Thyroid gland (tissue), 4 donors: ENCODE data around the gene SCYL1. TPM values are rescaled to one million over a fixed set of nuclear protein-coding genes. Genes with fewer than 3 reads are reported as not detected.

ENCODE experiments used
- DNase-seq, 2 donors: peaks; one replicate each; pipeline ENCODE4 v3.0.0-alpha.2; 2019
- H3K27ac ChIP-seq, 3 donors: fragments of 200-600 bp; sonication (generic); 1 replicate in 2 of 3; 2 replicates in 1 of 3; pipeline ENCODE4 v1.5.1; 2016 to 2019; ENCODE audit warnings: mild to moderate bottlenecking in 1 of 3, moderate library complexity in 1 of 3
- H3K27me3 ChIP-seq: fragments of 200-600 bp; sonication (generic); one replicate; pipeline ENCODE4 v1.5.1; 2019
- H3K36me3 ChIP-seq, 2 donors: fragments of 200-600 bp; sonication (generic); one replicate each; pipeline ENCODE4 v1.5.1; 2016 to 2019
- H3K4me1 ChIP-seq, 2 donors: fragments of 200-600 bp; sonication (generic); one replicate each; pipeline ENCODE4 v1.5.1; 2017 to 2019
- H3K4me3 ChIP-seq, 3 donors: fragments of 200-600 bp; sonication (generic); replicated peaks in 1 of 3; 1 replicate in 2 of 3; 2 replicates in 1 of 3; pipeline ENCODE4 v1.5.1; 2016; ENCODE audit warnings: mild to moderate bottlenecking in 1 of 3
- H3K9me3 ChIP-seq: fragments of 200-600 bp; sonication (generic); one replicate; pipeline ENCODE4 v1.5.1; 2017
- POLR2A ChIP-seq, 2 donors: fragments of 450-650 bp; IDR thresholded peaks; one replicate each; pipeline ENCODE4 v1.6.1; 2017; ENCODE audit warnings: antibody characterized with exemption in 2 of 2, mild to moderate bottlenecking in 2 of 2, moderate library complexity in 1 of 2
- WGBS, 2 donors: methylation state at CpG; one replicate each; pipeline ENCODE4 v1.1.5; 2017; 5-methylcytosine and 5-hydroxymethylcytosine counted together
- intact Hi-C: fragments of 100-400 bp; cut with DNase I; formaldehyde crosslinking; loops from one replicate; pipeline ENCODE4 v1.15.1; 2023
- total RNA-seq, 4 donors: library from RNA; depleted of rRNA; stranded (reverse); fragments of >200 nt; gene quantifications; one replicate each; pipeline ENCODE4 v1.2.3, GENCODE V29; 2016
- TF ChIP-seq, protein P1 (sequence below), 6 experiments: fragments of 200-600 bp in 3 of 6; fragments of 450-650 bp in 3 of 6; sonication (generic) in 3 of 6; IDR thresholded peaks; one replicate each; pipeline ENCODE4 v1.5.1; 2016 to 2019; ENCODE audit warnings: antibody characterized with exemption in 6 of 6, mild to moderate bottlenecking in 2 of 6, inconsistent platforms in 1 of 6, moderate library complexity in 1 of 6

The SCYL1 gene
- total RNA-seq, 4 donors from 2014 or later = 99.8 to 122 (median 116) TPM

DNA sequence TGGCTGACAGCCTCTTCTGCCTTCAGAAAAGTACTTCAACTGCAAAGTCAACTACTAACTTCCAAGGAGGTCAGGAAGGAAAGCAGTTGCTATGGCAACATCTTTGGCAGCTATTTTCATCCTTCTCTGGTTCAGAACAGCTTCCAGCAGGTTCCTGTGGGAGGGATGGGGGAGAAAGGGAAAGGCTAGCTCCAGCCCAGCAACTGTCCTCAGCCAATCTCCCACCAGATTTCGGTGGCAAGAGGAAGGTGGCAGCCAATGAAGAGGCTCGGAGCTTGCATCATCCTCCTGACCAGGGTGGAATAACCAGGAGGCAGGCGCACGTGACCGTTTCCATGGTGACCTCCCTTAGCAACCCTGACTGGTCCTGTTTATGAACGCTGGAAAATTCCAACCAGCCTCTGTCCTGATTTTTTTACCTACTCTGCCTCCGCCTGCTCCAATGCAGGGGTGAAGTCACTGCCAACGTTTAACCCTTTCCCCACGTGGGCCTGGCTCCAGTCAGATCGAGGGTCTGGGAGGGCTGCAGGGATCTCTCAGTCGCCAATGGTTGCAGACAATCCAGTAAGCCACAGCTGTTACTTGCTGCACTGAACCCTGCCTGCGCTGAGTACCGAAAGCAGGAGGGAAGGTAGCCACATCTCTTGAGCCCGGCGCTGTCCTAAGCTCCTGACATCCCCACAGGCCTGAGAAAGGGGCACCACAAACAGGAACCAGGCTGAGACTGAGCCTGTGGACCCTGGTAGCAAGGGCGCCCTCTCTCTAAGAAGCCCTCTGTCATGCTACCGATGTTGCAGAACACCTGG is 37.2 kb upstream of the SCYL1 start:
- peak in 1 of 2 donors; percentile 58 for TF ChIP-seq POLR2A (IDR thresholded peaks at IDR 0.05)
- TF ChIP-seq, protein P1, sequence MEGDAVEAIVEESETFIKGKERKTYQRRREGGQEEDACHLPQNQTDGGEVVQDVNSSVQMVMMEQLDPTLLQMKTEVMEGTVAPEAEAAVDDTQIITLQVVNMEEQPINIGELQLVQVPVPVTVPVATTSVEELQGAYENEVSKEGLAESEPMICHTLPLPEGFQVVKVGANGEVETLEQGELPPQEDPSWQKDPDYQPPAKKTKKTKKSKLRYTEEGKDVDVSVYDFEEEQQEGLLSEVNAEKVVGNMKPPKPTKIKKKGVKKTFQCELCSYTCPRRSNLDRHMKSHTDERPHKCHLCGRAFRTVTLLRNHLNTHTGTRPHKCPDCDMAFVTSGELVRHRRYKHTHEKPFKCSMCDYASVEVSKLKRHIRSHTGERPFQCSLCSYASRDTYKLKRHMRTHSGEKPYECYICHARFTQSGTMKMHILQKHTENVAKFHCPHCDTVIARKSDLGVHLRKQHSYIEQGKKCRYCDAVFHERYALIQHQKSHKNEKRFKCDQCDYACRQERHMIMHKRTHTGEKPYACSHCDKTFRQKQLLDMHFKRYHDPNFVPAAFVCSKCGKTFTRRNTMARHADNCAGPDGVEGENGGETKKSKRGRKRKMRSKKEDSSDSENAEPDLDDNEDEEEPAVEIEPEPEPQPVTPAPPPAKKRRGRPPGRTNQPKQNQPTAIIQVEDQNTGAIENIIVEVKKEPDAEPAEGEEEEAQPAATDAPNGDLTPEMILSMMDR (IDR thresholded peaks at IDR 0.05) = peak in 1 of 6 experiments; percentile 27
- H3K4me1 ChIP-seq = peaks cover 70 to 74% of the 10 kb centered on the region in 2 donors

DNA sequence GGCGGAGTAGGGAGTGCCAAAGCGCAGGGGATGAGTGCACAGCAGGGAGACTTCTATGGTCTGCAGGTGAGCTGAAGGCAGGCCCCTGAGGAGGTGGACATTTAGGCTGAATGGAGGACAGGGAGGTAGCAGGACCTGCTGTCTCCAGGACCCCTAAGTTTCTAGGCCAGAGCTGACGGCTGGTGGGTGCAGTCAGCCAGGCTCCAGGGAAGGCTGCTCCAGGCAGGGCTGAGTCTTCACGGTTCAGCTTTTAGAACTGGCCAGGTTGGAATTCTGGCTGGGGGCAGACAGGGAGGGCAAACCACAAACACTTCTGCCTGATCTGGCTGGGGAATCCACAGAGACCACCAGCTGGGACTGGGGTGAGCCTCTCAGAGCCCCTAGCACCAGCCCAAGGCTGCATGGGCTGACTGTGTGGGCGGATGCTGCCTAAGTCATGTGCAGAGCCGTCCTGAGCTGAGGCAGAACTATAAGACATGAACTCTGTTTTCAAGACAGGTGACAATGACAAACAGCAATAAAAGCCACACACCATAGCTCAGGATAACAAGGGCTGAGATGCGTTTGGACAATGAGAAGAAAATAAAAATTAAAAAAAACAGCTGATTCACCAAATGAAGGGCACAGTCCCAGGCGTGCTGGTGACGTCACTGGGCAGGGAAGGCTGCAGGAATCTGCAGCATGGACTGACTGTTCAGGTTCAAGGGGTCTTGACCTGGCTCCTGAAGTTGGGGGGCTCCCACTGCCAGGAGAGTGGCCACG is 36.4 kb upstream of the SCYL1 start:
- peak; percentile 63 to 66 for DNase-seq
- H3K4me3 ChIP-seq = peak overlapping the region in 1 of 3 donors; percentile 16
- H3K36me3 ChIP-seq = no peaks in the 10 kb centered on the region

More for the DNA sequence above, 37.2 kb upstream of the SCYL1 start:
- peak overlapping the region in 1 of 3 donors; percentile 16 for H3K4me3 ChIP-seq
- intact Hi-C loops = no loop called here
- H3K27me3 ChIP-seq = no peaks in the 10 kb centered on the region
- no peaks in the 10 kb centered on the region for H3K9me3 ChIP-seq
- WGBS, 2 donors = 3 to 7% methylated on average over 12 to 17 of the region's 17 CpGs
- DNase-seq = peak; percentile 100
- H3K36me3 ChIP-seq = no peaks in the 10 kb centered on the region
- H3K27ac ChIP-seq = peak overlapping the region; percentile 98 to 100 (median 99)

DNA sequence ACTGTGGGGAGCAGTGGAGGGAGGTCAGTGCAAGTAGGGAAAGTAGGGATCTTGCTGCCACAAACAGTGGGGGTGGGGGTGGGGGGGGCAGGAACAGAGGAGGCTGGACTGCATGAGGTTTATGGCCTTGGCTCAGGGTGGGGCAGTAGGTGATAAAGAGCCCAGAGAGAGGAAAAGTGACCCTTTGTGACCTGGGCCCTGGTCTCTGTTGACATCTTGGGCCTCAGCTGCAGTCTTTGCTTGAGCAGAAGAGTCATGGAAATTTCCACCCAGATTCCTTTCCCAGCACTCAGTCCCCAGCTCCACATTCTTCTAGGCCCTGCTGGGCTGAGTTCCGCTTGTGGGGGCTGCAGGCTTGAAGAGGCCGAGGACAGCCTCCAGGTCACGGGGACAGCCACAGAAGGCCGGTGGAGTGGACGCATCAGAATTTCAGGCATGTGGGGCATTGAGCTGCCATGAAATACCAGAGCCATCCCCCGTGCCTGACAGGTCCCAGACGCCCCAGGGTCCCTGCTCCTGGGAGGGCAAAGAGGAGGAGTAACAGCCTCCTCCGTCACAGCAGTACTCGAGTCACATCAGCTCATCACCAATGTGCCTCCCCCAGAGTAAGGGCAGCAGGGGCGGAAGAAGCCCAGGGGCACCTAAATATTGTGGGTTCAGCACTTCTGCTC is 35.7 kb upstream of the SCYL1 start:
- TF ChIP-seq, protein P1 (IDR thresholded peaks at IDR 0.05) = peak in 1 of 6 experiments; percentile 19
- TF ChIP-seq POLR2A (IDR thresholded peaks at IDR 0.05) = peak in 1 of 2 donors; percentile 70
- 41 to 50% methylated on average over 4 to 8 of the region's 10 CpGs for WGBS, 2 donors
- H3K9me3 ChIP-seq = no peaks in the 10 kb centered on the region
- DNase-seq = peak; percentile 84 to 89
- peaks cover 85 to 89% of the 10 kb centered on the region in 2 donors for H3K4me1 ChIP-seq
- H3K36me3 ChIP-seq = no peaks in the 10 kb centered on the region
- no peaks in the 10 kb centered on the region for H3K27me3 ChIP-seq
- peak overlapping the region; percentile 98 to 100 (median 99) for H3K27ac ChIP-seq
- H3K4me3 ChIP-seq = no peak overlapping the region
- intact Hi-C loops = no loop called here

More for the DNA sequence above, 36.4 kb upstream of the SCYL1 start:
- Histone ChIP-seq H3K27ac (peak overlapping the region; percentile 98 to 100 (median 99)), H3K27me3 (no peaks in the 10 kb centered on the region), H3K9me3 (no peaks in the 10 kb centered on the region), H3K4me1 (peaks cover 78 to 82% of the 10 kb centered on the region in 2 donors)
- intact Hi-C loops = no loop called here
- 18 to 33% methylated on average over 8 to 10 of the region's 10 CpGs for WGBS, 2 donors
- TF ChIP-seq, protein P1 (IDR thresholded peaks at IDR 0.05) = no peak
- TF ChIP-seq POLR2A (IDR thresholded peaks at IDR 0.05) = peak in 1 of 2 donors; percentile 3

DNA sequence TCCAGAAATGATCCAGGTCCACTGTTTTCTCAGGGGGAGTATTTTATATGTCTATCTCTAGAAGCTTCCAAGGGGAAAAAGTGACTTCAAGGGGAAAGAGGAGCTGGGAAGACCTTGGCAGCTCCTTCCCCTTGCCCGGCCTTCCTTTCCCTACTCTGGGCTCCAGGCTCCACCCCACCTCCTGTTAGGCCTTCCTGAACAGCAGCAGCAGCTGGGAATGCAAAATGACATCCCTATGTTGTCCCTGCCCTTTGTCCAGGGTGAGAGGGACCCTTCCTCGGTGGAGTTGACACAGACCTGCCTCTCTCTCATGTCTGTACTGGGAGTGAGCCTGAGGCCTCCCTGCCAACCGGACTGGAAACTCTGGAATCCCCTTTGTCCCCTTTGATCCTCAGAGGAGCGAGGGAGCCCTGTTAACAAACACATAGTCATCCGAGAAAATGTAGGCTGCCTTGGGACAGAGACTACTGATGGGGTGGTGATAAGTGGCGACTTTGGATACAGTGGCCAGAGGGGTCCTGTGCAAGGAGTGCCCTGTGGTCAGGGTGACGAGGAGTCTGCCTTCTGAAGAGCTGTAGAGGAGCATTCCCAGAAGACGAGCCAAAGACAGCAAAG is 35.1 kb upstream of the SCYL1 start:
- Histone ChIP-seq H3K4me1 (peaks cover 91 to 95% of the 10 kb centered on the region in 2 donors), H3K27ac (peak overlapping the region; percentile 98 to 100 (median 99)), H3K4me3 (peak overlapping the region in 1 of 3 donors; percentile 8), H3K27me3 (no peaks in the 10 kb centered on the region), H3K36me3 (no peaks in the 10 kb centered on the region), H3K9me3 (no peaks in the 10 kb centered on the region)
- 24 to 27% methylated on average over 8 of the region's 8 CpGs for WGBS, 2 donors
- TF ChIP-seq, protein P1 (IDR thresholded peaks at IDR 0.05) = no peak
- TF ChIP-seq POLR2A (IDR thresholded peaks at IDR 0.05) = no peak
- intact Hi-C loops = no loop called here
- peak; percentile 54 to 57 for DNase-seq
